Stimulated activated CD8-positive, alpha-beta memory T cell treated with anti-CD3 and anti-CD28 coated beads, Interleukin-4, amount 100 ng/mL, for 24 hours (primary cell): ENCODE results near the gene KIRREL1.
"Not testable (repeated sequence)": the region's sequence is repeated elsewhere in the genome, so short reads cannot be mapped to it uniquely, and the experiment has no call there.

Source experiments
- DNase-seq: peaks from one replicate; pipeline ENCODE4 v3.0.0-alpha.2; 2020; ENCODE audit warnings: low read depth

KIRREL1 gene

GRCh38 chr1:158105352-158106095 is 112.1 kb downstream of the KIRREL1 start:
- no peak for DNase-seq

- DNase-seq, result no peak
Observed at GRCh38 chr1:158107916-158108315, 114.5 kb downstream of the KIRREL1 start.

DNA sequence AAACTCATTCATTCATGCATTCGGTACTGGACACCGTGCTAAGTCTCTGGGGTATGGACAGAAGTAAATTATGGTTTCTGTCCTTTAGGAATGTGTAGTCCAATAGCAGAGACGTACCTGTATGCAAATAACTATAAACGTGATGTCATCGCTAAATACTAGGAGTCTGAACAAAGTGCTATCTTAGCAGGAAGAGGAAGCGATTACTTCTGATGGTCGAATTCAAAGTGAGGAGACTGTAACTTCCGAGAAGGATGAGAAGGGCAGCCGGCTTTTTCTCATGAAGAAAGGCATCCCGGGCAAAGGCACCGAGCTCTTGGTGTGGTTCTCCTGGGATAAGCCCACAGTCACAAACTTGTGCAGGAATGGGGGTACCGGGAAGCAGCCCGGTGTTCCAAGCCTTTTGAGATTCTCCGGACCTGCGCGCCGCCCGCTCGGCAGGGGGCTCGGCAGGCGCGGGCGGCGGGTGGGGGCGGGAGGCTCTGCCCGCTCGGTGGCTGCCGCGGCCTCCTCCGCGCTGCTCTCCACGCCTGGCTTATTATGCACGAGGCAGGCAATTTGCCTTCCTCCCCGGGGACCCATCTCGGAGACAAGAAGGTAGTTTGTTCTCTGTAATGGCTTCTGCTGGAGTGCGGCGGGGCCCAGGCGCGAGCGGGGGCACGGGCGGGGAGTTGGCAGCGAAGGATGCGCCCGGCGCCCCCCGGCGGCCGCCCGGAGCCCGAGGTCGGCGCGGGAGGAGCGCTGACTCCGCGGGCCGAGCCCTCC is 119.7 kb downstream of the KIRREL1 start:
- DNase-seq, result peak; percentile 18

DNA sequence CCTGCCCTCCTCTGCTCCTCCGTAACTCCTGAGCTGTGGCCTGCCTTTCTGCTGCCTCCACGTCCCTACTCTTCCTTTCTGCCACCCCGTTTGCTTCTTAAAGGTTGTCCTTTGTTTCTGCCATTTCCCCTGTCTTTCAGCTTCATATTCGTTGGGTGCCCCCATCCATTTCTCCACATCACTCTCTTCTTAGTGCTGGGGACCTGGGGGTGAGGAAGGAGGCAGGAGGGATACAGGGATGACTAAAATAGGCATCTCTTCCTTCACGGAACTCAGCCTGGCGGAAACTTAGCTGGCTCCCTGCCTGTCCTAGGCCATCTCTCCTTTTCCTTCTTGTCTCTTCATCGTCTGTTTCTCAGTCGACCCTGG is 120.3 kb downstream of the KIRREL1 start:
- DNase-seq, result no peak

DNA sequence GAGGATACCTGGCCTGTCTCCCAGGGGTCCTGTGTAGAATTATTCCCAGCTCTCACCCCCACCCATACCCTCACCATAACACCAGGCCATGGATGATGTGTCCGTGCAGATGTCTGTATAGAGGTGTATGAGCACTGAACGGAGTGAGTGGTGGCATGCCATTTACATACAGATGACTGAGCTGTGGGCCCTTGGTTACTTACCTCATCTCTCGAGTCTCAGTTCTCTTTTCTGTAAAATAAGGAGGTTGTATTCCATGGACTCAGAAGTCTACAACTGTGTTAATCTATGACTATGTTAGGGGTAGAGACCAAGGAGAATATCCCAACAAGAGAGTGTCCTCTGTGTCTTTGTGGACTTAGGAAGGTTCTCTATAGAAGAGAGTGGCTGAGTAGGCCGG is 121.7 kb downstream of the KIRREL1 start:
- DNase-seq, result no peak

- DNase-seq, result no peak
Observed at GRCh38 chr1:158116311-158117167, 123.1 kb downstream of the KIRREL1 start.

GRCh38 chr1:158117854-158118704 is 124.6 kb downstream of the KIRREL1 start:
- DNase-seq, result peak; percentile 11

GRCh38 chr1:158118713-158119402 is 125.4 kb downstream of the KIRREL1 start:
- DNase-seq, result no peak

GRCh38 chr1:158119976-158120653 is 126.7 kb downstream of the KIRREL1 start:
- no peak for DNase-seq

- DNase-seq, result no peak
Observed at GRCh38 chr1:158121604-158122254, 128.3 kb downstream of the KIRREL1 start.

- no peak for DNase-seq
Observed at GRCh38 chr1:158122833-158123388, 129.5 kb downstream of the KIRREL1 start.

GRCh38 chr1:158124034-158124433 is 130.6 kb downstream of the KIRREL1 start:
- DNase-seq, result no peak

DNA sequence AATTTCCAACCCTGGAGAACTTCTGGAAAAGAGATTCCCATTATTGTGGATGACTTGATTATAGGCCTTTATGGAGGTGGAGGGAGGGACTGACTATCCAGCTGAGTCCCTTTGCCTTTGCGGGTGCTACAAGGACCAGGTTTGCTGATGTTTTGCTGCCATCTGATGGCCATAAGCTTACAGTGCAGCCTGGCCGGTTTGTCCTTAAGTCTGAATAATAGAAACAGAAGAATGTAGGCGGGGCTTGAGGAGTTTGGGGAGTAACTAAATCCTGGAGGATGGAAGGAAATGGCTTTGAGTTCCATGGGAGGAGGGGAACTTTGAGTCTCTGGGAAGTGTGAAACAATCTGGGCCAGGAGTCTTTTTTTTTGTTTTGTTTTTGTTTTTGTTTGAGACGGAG is 131.6 kb downstream of the KIRREL1 start:
- DNase-seq, result peak; percentile 56

DNA sequence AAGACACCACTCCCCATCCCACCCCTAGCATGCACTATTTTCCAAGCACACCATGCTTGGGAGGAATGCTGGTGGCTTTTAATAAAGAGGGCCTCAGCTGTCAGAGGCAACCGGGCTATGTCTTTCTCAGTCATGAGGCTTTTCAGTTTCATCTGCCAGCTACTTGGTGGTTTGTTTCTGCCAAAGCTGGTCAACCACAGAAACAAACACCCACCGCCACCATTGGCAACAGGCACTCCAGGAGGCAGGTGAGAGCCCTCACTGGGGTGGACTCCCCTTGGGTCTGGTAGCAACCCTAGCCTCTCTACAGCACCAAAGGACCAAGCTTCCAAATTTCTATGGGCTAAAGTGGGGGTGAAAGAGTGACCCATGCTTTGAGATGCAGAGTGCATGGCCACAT is 133.0 kb downstream of the KIRREL1 start:
- no peak for DNase-seq

DNA sequence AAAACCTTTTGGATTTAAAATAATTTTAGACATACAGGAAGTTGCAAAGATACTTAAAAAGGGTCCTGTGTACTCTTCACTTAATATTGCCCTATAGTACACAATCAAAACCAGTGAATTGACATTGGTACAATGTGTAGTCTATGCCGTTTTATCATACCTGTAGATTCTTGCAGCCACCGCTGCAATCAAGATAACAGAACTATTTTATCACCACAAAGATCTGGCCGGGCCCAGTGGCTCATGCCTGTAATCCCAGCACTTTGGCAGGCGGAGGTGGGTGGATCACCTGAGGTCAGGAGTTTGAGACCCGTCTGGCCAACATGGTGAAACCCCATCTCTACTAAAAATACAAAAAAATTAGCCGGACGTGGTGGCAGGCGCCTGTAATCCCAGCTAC is 135.1 kb downstream of the KIRREL1 start:
- DNase-seq, result not testable (repeated sequence)

GRCh38 chr1:158131217-158131616 is 137.8 kb downstream of the KIRREL1 start:
- DNase-seq, result no peak

DNA sequence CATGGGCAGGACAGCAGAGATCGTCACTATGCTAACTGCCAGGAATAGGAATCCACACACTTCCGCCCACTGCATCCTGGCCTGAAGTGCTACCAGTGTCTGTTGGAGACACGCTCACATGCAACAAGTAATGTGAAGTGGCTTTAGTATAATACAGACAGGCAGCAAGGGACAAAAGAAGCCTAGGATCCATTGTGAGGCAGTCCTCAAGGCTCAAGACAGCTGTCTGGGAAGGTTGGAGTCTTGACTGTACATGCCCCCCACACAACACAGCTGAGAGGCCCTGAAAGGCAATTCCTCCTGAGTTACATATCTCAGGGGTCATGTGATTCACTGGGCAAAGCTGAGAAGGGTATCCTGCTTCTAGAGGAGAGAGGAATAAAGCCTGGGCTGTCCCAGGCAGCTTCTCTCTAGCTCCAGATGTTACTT is 147.3 kb downstream of the KIRREL1 start:
- DNase-seq, result no peak

DNA sequence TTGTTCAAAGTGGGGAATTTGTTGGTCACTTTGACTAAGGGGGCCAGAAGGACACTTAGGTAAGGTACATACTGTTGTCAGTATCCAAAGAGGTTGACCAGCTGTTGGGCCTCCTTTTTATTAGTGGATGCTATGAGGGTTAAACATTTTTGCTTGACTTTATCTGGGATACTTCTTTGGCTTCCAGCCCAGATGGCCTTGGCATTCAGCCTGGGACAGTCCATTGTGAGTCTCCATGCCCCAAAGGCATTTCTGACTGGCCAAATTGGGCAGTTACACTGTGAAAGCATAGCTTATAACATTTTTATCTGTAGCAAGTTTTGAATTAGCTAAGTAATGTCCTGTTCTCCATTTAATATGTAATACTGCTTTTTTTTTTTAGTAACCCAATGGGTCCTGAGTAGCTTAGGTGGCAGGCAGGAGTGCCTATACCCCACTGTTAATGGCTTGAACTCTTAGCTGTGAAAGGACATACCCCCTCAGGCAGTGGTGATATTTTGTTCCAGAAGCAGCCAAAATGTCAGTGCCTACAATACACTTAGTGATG is 151.8 kb downstream of the KIRREL1 start:
- no peak for DNase-seq

- no peak for DNase-seq
Observed at GRCh38 chr1:158146165-158146564, 152.7 kb downstream of the KIRREL1 start.
